GM19395 (cell line): ENCODE measurements around the gene SUN5.

Experiments
- ATAC-seq: cut with Tn5 transposase; IDR thresholded peaks from one replicate; pipeline ENCODE4 v1.9.1; 2021; ENCODE audit warnings: mild to moderate bottlenecking, moderate library complexity; ENCODE audit not compliant: unreplicated experiment

Gene SUN5

DNA sequence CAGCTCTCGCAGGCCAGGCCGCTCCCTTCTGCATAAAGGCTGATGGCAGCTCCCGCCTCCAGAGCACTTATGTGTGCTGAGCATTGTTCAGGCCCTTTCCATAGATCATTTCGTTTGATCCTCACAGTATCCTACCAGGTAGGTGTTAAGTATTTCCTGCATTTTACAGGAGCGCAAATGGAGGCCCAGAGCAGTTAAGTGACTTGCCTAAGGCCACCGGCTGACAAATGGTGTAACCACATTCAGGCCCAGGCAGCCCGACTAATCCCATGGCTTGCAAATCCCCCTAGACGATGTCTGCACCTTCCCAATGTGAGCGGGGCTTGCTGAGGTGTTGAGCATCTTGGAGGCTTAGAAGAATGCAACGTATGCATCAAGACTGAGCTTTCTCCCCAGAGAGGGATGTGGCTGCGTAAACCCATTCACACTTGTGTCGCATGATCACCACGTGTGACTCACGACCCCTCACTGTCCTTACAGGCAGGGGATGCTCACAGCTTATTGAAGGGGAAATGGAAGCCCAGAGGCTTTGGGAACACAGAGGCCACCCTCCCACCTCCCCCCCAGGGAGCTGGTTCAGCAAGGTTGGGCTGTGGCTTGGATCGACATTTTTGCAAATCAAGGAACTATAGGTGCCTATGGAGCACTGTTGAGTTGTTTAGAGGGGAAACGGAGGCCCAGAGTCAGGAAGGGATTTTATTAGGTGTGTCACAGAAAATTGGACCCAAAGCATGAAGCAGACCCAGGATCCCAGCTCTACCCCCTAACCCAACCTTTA is 10.3 kb upstream of the SUN5 start:
- no peak for ATAC-seq

DNA sequence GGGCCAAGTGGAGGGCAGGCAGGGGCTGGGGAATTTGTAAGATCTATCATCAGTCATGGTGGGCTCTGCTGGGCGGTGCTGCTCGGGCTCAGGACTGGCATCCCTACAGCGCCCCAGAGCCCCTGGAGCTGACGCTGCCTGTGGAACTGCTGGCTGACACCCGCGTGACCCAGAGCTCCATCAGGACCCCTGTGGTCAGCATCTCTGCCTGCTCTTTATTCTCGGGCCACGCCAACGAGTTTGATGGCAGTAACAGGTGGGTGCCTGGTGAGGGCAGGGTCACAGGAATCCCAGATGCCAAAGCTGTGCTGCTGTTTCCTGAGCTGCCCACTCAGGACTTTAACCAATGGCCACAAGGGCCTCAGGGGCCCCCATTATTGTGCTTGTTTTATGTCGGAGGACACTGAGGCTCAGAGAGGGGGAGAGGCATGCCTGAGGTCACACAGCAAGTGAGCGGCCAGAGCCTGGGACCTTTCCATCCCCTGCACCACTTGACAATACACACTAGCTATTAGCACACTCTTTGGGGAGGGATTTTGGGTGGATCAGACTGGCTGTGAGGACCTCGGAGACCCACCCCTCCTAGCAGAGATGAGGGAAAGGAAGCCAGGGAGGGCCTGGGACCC is 9.6 kb upstream of the SUN5 start:
- no peak for ATAC-seq

DNA sequence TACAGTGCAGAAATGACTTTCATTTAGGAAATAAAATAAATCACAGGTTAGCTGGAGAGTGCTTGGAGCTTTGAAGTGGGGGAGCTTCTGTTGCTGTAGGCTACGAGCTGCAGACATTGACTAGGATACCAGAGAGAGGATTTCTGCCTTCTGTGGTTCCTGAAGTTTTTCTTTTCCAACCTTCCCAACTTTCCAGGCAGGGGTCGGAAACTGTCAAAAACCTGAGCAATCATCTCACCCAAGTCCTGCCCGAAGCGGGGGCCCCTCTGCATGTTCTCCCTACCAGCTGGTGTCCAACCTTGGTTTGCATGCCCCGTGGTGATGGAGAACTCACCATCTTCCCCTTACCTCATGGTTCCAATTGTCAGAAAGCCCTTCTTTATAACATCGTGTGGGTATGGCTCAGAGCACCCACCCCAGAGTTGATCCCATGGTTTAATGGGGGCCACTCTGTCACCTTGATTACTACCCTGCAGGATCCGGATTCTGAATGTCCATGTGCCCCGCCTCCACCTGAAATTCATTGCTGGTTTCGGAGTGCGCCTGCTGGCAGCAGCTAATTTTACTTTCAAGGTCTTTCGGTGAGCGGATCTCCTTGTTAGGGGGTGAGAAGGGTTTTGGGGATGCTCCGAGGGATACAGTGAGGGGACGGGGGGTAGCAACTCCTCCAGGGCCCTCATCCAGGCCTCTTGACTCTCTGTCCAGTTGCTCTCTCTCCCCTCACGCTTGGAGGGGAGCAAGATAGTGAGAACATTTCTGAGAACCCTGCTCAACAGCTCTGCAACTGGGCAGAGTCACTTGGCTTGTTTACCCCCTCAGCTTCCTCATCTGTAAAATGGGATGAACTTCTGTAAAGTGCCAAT is 8.3 kb upstream of the SUN5 start:
- ATAC-seq: no peak

DNA sequence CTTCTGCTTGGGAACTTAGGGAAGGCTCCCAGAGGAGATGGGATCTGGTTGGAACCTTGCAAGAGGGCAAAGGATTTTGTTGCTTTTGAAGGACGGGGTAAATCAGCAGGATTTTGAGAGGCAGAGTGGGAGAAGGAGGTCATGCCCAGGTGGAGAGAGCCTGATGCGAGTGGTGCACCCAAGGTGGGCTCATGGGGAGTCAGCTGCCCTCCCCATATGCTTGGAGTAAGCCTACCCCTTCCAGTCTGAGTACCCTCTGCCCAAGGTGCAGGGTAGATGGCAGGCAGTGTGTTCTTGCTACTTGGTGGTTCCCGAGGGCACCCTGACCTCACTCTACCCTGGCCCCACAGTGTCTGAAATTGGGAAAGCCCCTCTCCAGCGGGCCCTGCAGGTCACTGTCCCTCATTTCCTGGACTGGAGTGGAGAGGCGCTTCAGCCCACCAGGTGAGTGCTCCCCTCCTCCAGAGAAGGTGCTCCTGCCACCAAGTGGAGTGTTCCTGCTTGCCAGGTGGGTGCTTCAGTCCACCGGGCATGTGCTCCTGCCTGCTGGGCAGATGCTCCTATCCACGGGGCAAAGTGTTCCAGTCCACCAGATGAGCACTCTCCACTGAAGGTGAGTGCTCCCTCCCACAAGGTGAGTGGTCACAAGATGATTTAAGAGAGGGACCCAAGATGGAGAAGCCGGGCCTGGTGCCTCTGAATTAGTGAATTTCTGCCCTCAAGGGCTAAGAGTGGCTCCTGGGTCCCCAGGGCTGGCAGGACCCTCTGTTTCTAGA is 6.6 kb upstream of the SUN5 start:
- ATAC-seq: no peak

DNA sequence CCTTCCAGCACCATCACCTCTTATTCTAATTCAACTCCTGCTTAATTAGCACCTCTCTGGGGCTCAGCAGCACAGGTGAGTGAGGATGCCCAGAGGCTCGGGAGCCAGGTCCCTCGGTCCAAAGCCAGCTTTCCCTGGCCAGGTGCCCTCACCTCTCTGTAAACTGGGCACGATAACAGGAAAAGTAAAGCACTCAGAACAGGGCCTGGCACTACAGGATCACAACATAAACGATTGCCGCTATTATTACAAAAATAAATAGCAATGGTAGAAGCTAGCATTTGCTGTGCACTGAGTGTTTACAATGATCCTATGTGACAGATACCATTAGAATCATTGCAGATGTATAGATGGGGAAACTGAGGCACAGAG is 5.9 kb upstream of the SUN5 start:
- ATAC-seq: no peak

DNA sequence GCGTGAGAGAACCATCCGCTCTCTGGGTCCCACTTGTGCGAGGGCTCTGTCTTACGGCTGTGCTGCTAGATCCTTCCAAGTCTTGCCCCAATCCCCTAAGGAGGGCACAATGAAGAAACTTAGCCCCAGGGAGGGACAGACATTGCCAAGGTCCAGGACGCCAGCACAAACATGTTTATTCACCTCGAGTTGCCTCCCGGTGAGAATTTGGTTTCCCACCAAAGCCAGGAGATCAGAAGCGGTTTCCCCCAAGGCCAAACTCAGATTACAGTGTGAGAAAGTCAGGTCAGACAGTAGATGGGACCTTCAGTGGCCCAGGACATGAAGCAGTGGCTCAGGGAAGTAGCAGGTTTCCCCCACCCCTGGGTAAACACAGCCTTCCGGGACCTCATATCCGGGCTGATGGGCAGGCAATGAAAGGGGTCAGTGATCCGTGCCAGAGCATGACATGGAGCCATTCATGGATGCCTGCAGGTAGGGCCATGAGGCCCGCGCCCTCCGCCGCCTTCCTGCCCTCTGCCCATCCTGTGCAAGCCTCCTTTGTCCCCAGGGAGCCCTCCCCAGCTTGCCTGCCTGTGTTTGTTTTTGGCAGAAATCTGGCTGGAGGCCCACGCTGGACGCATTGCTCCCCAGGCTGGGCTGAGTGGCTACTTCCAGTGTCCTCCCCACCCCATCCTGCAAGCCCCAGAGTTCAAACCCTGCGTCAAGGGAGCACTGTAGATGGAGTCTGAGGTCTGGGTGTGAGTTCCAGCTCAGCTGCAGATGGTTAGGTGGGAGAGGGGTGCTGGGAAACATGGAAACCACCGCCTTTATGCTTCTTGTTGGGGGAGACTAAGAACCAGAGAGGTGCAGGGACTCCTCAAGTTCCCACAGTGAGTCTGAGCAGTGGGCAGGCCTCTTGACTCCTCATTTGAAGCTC is 5.2 kb upstream of the SUN5 start:
- no peak for ATAC-seq

DNA sequence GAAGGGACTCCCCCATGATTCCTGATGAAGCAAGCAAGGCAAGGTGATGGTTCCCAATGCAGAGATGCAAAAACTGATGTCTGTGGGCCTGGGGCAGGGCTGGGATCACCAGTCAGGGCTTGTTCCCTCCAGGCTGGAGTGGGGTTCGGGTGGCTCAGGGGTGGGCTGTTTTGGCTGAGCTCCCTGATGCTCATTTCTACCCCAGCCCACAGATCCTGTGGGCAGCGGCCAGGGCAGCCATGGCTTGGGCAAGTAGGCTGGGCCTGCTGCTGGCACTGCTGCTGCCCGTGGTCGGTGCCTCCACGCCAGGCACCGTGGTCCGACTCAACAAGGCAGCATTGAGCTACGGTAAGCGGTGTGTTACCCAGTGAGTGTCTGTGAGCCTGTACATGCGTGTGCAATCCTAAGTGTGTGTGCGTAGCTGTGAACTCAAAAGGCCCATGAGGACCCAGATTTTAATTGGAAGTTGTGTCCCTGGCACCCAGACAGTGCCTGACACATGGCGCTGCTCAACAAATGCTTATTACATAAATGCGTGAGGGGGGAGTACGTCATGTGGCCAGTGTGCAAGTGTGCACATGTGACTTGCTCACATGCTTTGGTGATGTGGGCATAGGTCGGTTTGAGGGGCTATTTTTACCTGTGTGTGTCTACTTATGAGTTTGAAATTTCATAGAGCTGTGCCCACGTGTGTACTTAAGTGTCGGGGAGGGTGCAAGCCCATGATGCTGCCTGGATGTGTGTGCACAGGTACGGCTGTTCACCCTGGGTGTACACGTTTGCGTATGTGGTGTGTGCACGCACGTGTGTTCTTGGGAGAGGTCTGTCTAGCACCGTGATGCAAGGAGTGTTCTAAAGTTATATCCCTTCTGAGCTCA is 4.3 kb upstream of the SUN5 start:
- ATAC-seq: no peak

DNA sequence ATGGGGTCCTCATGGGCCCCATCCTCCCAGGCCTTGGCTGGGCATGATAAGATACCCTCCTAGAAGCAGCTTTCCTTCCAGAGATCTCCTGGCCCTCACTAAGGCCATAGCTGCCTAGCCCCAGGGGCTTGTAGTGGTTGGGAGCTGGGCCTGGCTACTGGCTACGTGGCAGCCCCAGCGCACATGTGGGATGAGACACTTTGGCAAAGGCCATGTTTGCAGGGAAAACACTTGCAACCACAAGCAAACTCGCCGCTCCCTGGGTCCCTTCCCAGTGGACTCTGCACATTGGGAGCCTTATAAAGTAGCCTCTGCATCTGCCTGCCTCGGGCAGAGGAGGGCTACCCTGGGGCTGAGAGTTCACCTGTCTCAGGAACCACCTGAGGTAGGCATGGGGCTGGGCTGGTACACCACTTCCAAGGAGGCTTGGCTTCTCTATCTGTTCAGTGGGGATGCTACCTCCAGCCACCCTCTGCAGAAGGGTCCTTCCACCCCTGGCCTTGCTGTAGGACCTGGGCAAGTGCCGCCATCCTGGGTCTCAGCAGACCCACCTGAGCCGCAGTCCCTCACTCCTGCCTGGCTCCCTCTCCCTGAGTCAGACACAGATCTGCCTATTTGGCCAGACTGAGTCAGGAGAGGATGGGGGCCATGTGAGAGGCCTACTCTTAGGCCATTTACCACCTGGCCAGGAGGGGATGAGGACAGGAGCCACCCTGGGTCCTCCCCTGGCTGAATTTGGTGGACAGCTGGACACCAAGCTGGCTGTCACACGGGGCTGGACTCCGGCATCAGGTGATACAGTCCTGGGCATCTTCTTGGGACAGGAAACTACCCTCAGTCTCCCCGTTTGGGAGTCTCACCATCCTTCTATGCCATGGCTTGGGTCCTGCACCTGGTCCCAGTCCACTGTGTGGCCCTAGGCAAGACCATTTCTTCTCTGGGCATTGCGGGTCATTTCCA is 3.4 kb upstream of the SUN5 start, which contains the start of gene BPIFB2:
BPIFB2 (plus strand) TSS at position 329 of the 960 bp plus-strand sequence. CDS start 871 bp downstream, outside the sequence.
- ATAC-seq: no peak

DNA sequence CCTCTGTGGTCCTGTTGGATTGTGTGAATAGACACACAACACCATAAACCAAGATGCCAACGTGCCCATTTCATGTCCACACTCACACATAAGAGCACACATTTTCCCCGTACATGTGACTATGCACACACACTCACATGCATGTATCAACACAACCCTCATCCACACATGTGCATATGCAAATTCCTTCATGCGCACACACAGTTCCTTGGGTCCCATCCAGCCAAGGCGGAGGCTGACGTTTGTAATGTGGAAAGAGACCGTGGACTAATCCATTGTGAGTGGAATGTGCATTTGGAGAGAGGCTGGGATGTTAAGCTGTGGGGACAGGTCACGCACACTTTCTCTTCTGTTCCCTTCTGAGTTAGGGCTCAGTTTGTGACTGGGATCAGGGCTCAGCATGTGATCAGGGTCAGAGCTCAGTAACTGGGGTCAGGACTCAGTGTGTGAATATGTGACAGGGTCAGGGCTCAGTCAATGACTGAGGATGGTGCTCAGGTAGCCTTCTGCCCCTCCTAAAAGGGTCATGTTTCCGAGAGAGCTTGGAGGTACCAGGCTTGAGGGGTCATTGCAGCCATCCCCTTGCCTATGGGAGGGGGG is 2.6 kb upstream of the SUN5 start:
- ATAC-seq: no peak

DNA sequence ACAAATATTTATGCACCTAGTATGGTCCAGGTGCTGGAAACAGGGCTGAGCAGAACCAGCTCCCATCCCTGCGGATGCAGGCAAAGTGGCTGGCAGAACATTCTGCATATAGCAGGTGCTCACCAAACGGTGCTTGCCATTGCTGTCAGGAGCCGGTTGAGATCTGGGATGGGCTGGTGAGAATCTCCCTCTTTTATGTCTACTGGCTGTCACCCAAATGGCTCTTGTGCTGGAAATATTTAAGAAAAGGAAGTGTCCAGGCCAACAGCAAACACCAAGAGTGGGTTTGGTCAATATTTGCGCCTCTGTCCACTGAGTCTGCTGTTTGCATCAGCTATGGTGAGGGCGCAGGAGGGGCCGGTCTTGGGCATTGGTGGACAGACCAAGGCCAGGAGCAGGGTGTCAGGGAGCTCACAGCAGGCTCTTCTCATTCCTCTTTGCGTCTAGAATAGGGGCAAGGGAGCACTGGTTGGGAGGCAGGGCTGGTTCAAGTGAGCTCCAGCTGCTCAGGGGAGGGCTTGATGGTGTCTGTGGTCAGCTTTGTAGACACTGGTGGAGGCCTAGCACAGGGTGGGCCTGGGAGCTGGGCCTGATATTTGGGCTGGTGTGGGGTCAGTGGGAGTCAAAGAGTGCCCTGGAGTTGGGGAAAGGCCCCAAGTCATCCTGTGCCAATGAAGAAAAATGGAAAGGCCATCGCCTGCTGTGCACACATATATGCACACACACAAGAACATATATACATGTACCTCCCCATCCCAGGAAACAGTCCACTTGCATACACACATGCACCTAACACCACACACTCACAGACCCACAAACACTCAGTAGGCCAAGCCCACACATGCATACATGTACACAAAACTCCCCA is 1.9 kb upstream of the SUN5 start:
- ATAC-seq: no peak

DNA sequence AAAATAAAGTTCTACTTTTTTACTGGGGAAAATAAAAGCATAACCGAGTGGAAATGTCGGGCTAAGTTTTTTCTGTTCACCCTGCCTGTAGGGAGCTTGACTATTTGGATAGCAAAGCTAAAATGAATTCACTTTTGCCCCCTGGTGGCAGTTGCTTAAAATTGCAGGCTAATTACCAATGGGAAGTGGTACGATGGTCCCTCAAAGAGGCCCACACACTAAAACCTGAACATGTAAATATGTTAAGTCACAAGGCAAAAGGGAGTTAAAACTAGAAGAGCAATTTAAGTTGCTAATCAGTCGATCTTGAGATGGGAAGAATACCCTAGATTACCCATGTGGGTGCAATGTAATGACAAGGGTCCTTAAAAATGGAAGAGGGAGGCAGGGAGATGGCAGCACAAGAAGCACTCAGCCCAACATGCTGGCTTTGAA is 916 bp upstream of the SUN5 start:
- ATAC-seq: no peak

DNA sequence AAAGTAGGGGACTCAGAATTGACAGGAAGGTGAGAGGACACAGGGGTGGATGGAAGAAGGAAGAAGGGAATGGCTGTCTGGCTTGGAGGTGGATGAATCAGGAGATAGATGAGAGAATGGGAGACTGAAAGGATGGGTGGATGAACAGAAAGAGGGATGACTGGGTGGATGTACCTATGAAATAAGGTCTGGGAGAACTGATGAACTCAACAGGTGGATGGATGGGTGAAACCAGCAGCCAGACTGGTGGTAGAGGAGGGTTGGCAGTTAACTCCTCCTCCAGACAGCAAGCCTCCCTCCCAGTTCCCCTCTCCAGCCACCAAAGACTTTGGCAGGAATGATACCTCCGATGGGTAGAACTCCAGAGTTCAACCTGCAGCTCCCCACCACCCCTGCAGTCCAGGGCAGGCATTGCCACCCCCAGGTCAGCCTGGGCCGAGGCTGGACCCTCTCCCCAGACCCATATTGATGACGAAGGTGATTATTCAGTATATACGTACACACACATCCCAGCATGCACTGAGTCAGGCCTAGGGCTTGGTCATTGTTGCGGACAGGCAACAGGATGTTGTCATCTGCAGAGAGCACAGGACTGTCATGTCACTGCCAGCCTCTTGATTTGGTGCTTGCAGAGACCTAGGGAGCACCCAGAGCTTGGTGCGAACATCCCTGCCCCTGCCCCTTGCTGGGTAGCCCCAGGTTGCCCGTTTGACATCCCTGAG is 2.0 kb downstream of the SUN5 start:
- no peak for ATAC-seq

DNA sequence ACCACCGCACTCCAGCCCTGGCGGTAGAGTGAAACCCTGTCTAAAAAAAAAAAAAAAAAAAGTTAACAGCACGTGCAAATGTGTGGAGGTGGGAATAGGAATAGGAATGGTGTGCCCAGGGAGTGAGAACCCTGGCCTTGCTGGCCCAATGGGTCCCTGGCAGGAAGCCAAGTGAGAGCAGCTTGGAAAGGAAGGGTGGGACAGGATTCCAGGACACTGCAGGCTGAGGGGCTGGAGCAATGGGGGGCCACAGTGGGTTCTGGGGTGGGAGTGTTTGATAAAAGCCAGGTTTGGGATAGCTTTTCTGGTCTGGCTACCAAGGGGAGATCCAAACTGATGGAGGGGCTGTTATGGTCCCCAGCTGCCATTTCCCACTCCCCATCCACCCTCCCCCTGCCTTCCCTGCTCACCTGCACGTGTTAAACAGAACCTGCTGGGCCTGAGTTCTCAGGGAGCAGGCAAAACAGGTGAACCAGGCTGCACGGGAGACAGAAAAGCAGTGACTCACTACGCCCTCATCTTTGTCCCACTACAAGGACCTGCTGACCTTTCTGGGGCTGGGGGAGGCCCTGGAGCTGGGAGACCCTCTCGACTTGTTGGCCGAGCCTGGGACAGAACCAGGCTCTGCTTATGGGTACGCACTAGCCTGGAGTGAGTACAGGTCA is 3.3 kb downstream of the SUN5 start:
- ATAC-seq: no peak

DNA sequence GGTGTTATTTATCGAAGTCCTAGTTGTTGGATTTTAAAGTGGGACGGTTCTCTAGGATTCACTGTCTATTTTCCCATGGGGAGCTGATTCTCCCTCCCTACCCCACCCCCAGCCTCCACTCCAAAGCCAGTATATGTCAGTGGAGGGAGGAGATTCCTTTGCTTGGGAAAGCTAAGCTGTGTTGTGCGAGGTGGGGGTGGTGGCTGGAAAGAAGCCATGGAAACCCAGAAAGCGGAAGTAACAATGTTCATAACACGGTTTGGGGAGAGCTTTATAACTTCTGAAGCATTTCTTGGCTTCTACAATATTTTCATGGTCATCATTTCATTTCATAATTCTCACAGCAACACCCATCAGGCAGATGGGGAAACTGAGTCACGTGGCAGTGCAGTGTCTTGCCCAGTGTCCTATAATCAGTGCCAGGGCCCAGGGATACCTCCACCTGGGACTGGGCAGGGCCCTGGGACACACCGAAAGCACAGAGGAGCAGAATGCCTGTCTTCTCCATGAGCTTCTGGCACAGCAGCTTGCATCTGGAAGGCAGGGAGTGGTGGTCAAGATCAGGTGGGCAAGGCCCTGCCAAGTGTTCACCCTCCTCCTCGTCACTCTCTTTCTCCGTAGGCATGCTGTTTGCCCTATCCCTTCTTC is 4.5 kb downstream of the SUN5 start:
- ATAC-seq: no peak

DNA sequence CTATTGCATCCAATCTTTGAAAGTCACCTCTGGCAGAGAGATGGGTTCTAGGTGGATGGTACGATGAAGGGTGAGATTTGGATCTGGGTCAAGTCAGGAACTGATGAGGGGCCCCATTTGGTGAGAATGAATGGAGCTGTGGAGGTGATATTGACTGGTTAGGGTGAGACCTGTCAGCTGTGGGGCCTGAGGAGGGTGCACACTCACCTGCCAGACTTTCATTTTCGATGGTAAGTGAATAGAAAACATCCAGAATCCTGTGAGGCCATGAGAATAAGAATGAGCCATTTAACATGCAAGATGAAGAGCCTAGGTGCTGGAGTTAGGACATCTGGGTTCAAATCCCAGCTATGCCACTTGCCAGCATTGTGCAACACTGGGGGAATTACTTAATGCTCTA is 6.8 kb downstream of the SUN5 start:
- no peak for ATAC-seq
